ENCODE results near the gene CCDC196. TPM values are rescaled to one million over a fixed set of nuclear protein-coding genes. Genes with fewer than 3 reads are reported as not detected.

CCDC196 gene
- total RNA-seq, 1 experiment from 2014 or later: not detected

GRCh38 chr14:66511849-66512248 lies 25.7 kb downstream of the CCDC196 start:
- no peaks in the 10 kb centered on the region; the same call in 1 of the 2 replicates for H3K27me3 ChIP-seq (ENCODE audit: insufficient read depth, low read length)
- H3K79me2 ChIP-seq (ENCODE audit: insufficient read depth, low read length): no peaks in the 10 kb centered on the region; the same call in 1 of the 2 replicates
- H3K18ac ChIP-seq (ENCODE audit: insufficient read length, low read depth, low read length): no peak overlapping the region
- no peak overlapping the region for H3K4ac ChIP-seq (ENCODE audit: low read depth, low read length)
- Mint-ChIP-seq H3K4me1 (peaks cover 13 to 14% of the 10 kb centered on the region in 2 experiments; a peak in 3 of 4 replicates), H3K27me3 (ENCODE audit: low read depth) (peaks cover 27% of the 10 kb centered on the region), H3K36me3 (ENCODE audit: insufficient read depth in 1 of 3, low read depth in 3 of 3) (no peaks in the 10 kb centered on the region; a peak in 1 of 7 replicates), H3K9me3 (no peaks in the 10 kb centered on the region; a peak in 1 of 5 replicates), H3K4me3 (no peak overlapping the region), H3K27ac (no peak overlapping the region)
- H3K23me2 ChIP-seq (ENCODE audit: insufficient read length, low read depth, low read length, poor library complexity, severe bottlenecking): peaks cover 14% of the 10 kb centered on the region
- H2BK12ac ChIP-seq (ENCODE audit: insufficient read length, low read depth, low read length): no peak overlapping the region
- H3K27ac ChIP-seq (ENCODE audit: insufficient read length, low read depth, low read length): no peak overlapping the region
- no peak overlapping the region for H2AK5ac ChIP-seq (ENCODE audit: insufficient read length, low read length)
- H2BK120ac ChIP-seq (ENCODE audit: low read depth, low read length, poor library complexity, severe bottlenecking): no peak overlapping the region
- H3K79me1 ChIP-seq (ENCODE audit: insufficient read depth, low read depth, low read length, poor library complexity, severe bottlenecking): no peaks in the 10 kb centered on the region
- WGBS (ENCODE audit: extremely low coverage, insufficient read length, low lambda C conversion rate): no CpG with 5 or more reads among the region's 1 CpG
- H3T11ph ChIP-seq (ENCODE audit: low read length): no peak overlapping the region
- H2BK5ac ChIP-seq (ENCODE audit: insufficient read length, low read length): no peak overlapping the region
- no peak overlapping the region for H3K9ac ChIP-seq (ENCODE audit: extremely low read depth, insufficient read length, low read length)
- no peak overlapping the region for H3K23ac ChIP-seq (ENCODE audit: insufficient read length, low read depth, low read length)
- no peak overlapping the region for H2BK20ac ChIP-seq (ENCODE audit: low read depth, low read length, poor library complexity, severe bottlenecking)
- no peak overlapping the region for H3K4me2 ChIP-seq (ENCODE audit: insufficient read depth, insufficient read length, low read length)
- no peak overlapping the region for H3K14ac ChIP-seq (ENCODE audit: insufficient read depth, low read length)
- H2AFZ ChIP-seq (ENCODE audit: low read length): no peak overlapping the region
- H2BK15ac ChIP-seq (ENCODE audit: low read depth, low read length): no peak overlapping the region
- H4K91ac ChIP-seq (ENCODE audit: insufficient read length, low read depth, low read length): no peak overlapping the region
- no peak for TF ChIP-seq CTCF (conservative IDR thresholded peaks at IDR 0.05)
- no peak overlapping the region for H3K56ac ChIP-seq (ENCODE audit: insufficient read length, low read depth, low read length)
- no peak for DNase-seq
- no peak overlapping the region for H4K8ac ChIP-seq (replicated peaks; ENCODE audit: insufficient read length, low read depth, low read length)
- no peaks in the 10 kb centered on the region for H3K9me3 ChIP-seq (ENCODE audit: control insufficient read depth, low read depth, low read length)
- no peaks in the 10 kb centered on the region for H4K20me1 ChIP-seq (ENCODE audit: control insufficient read depth, insufficient read depth, insufficient read length)
- H4K5ac ChIP-seq (ENCODE audit: insufficient read length, low read depth, low read length): no peak overlapping the region
- H3K4me1 ChIP-seq (ENCODE audit: insufficient read depth, low read length): no peaks in the 10 kb centered on the region

Data from H9 (cell line).